ENCODE data around the gene NES.
"Not testable (repeated sequence)": the region's sequence is repeated elsewhere in the genome, so short reads cannot be mapped to it uniquely, and the experiment has no call there.

The NES gene

GRCh38 chr1:156644146-156644545, 33.1 kb downstream of the NES start:
- no peak for DNase-seq

DNA sequence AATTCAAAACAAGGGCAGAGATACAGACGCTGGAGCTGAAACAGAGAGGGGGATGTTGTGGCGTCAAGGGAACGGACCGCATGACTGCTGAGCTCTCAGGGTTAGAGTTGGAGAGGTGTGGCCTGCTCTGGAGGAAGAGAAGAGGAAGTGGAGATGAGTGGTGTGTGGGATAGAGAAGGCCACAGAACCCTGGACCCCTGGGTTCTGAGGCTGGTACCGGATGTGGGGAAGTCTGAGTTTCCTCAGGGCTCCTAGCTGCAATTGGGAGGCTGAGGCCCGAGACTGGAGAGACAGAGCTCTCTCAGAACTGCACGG, 33.5 kb downstream of the NES start:
- no peak for DNase-seq

DNA sequence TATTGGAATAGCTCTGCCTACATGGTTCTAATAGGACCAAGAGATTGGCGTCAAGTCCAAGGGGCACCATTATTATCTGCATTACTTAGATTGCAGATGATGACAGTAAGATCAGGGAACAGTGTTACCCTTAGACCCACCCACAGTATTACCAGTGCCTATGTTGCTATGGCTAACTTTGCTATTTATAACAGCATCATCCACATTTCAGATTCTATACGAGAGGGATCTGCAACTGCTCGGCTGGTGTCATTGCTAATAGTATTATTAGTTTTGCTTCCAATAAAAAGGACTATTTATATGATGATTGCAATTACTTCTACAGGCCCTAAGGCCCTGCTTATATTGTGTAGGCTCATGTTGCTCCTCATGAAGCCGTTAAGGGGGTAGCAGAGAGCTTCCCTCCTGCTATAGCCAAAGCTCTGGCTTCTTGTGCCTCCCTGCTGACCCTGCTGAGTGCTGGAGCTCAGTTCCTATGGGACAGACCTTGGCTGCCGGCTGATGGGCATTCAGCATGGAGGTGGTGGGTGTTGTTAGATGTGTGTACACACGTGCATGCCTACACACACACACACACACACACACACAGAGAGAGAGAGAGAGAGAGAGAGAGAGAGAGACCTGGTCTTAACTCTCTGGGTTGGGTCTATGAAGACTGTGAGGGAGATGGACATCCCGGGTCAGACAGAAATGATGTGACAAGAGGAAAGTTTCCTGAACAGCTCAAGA, 34.0 kb downstream of the NES start:
- no peak for DNase-seq

GRCh38 chr1:156642265-156643048, 34.8 kb downstream of the NES start:
- DNase-seq, result no peak

DNA sequence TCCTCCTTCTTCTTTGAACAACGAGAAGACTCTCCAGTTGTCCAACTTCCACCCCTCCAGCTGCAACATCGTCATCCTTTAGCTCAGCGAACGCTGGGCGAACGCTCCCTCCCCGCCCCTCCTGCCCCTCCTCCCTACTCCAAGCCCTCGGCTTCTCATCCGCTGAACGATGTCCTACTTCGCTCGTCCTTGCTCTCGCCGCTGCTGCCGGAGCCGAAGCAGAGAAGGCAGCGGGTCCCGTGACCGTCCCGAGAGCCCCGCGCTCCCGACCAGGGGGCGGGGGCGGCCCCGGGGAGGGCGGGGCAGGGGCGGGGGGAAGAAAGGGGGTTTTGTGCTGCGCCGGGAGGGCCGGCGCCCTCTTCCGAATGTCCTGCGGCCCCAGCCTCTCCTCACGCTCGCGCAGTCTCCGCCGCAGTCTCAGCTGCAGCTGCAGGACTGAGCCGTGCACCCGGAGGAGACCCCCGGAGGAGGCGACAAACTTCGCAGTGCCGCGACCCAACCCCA, 35.4 kb downstream of the NES start, which contains the start of gene BCAN:
TSS of gene BCAN (plus strand) at position 357 of the 504 bp plus-strand sequence. CDS start 3,938 bp downstream, outside the sequence.
- DNase-seq, result no peak

GRCh38 chr1:156640842-156641706, 36.1 kb downstream of the NES start:
- DNase-seq, result no peak

DNA sequence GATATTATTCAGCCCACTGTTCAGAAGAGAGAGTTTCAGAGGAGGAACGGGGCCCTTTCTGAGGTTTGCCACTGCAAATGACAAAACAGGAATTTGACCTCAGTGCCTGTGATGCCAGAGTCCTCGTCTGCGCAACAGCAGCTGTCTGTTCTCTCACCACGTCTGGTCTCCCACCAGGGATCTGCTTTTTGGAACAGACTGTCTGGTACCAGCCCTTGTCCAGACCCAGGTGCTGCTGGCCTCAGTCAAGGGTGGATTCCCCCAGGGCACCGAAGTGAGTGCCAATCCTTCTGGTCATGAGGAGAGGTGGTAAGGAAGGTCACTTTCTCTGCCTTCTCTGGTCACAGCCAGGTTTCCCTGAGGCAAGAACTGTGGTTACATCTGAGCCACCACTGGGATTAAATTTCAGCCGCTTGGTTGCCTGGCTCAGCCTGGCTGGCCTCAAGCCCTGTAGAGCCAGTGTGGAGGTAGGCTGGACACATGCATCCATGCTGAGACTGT, 37.6 kb downstream of the NES start:
- DNase-seq, result no peak

- DNase-seq, result no peak
Observed at GRCh38 chr1:156638189-156638985, 38.8 kb downstream of the NES start.

DNA sequence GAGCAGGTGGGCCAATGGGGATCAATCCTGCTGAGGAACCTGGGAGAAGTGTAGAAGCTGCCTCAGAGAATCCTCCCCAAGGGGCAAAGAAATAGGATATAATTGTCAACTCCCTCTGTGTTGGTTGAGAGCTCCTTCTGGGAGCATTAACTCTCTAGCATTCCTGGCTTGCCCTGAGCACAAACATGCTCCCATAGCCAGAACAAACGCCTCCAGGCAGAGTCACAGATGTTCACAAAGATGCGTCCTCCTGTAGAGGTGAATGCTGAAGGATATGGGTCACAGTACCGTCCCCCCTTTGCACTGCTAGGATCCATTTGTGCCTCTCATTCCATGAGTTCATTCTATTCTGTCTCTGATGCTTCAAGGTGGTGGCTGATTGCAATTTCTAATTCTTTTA, 44.9 kb downstream of the NES start:
- DNase-seq, result no peak

- not testable (repeated sequence) for DNase-seq
Observed at GRCh38 chr1:156631152-156631551, 46.1 kb downstream of the NES start.

DNA sequence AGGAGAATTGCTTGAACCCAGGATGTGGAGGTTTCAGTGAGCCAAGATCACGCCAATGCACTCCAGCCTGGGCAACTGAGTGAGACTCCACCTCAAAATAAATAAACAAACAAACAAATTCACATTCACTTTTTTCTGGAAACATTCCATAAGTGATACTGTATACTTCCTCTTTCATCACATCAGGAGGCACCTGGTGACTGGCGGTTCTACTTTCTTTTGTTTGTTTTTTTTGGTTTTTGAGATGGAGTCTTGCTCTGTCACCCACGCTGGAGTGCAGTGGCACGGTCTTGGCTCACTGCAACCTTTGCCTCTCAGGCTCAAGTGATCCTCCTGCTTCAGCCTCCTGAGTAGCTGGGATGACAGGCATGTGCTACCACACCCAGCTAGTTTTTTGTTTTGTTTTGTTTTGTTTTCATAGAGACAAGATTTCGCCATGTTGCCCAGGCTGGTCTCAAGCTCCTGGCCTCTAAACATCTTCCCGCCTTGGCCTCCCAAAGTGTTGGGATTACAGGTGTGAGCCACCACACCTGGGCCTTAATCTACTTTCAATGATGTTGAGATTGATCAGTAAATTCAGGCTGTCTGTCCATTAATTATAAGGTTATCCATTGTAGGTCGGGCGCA, 47.3 kb downstream of the NES start:
- no peak for DNase-seq

DNA sequence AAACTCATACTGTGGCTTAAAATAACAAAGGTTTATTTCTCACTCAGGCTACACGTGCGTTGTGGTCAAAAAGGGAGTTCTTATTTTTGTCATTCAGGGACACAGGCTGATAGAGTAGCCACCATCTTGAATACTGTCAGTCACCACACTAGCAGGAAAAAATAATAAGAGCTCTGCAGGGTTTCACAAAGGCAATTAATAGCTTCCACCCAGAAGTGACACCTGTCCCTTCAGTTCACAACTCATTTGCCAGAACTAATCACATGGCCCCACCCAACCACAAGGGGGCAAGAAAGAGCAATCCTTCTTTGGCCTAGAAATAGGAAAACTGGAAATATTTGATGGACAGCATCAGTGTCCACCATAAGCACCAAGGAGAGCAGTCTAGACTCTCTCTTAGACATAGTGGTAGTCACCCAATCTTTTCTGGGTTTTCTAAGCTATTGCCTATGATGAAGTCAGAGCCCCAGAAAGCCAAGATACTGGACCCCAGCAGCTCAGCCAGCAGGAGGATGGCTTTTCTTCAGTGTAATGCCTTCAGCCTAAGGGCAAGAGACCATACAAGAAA, 49.8 kb downstream of the NES start:
- peak; percentile 28 for DNase-seq

DNA sequence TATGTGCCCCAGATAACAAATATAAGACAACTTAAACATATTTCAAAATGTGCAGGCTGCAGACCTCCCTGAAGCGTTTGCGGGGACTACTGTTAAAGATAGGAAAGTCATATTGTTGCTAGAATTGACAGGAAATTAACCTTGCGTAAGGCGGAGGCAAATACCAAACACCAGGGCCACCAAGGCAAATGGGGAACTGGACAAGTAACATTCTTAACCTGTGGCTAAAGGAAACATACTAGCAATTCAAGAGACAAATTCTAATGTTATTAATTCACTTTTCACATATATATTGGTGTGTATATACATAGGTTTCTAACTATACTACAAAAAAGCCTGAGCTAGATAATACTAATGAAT, 51.1 kb downstream of the NES start:
- no peak for DNase-seq

- no peak for DNase-seq
Observed at GRCh38 chr1:156625436-156626078, 51.6 kb downstream of the NES start.

- no peak for DNase-seq
Observed at GRCh38 chr1:156624814-156625435, 52.3 kb downstream of the NES start.

DNA sequence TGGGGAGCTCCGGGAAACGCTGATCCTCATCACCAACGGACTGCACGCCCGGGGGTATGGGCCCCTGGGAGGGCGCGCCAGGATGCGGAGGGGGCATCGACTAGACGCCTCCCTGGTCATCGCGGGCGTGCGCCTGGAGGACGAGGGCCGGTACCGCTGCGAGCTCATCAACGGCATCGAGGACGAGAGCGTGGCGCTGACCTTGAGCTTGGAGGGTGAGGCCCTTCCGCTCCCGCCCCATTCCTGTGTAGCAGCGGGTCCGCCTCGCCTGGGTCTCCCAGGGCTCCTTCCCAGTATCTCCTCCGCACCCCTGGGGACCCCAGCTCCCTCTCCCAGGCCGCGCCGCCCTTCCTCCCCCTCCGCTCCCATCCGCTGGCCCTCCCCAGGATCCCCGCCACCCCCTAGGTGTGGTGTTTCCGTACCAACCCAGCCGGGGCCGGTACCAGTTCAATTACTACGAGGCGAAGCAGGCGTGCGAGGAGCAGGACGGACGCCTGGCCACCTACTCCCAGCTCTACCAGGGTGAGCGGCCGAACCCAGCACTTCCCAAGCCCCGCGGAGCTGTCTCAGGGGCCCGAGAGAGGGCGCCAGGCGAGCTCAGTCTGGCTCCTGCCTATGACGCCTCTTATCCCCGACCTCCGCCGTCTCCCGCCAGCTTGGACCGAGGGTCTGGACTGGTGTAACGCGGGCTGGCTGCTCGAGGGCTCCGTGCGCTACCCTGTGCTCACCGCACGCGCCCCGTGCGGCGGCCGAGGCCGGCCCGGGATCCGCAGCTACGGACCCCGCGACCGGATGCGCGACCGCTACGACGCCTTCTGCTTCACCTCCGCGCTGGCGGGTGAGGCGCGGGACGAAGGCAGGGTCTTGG, 53.0 kb downstream of the NES start:
- DNase-seq, result no peak

DNA sequence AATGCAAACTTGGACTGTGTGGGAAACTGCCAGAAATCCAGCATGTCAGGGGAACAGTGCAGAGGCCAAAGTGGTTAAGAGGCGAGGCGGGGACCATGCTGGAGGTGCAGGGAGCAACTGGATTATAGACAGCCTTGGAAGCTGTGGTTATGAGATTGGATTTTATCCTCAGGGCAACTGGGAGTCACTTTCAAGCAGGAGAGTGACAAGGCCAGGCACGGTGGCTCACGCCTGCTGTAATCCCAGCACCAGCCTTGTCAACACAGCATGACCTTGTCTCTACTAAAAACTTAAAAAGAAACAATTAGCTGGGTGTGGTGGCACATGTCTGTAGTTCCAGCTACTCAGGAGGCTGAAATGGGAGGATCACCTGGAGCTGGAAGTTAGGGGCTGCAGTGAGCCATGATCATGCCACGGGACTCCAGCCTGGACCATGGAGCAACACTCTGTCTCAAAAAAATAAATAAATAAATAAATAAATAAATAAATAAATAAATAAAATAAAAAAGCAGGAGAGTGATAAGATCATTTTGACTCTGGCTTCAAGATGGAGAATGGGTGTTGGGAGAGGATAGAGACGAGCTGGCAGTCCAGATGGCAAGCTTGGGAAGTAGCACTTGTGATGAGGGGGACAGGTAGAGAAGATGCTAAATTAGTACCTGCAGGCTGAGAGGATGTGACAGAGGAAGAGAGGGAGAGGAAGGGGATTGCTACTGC, 54.5 kb downstream of the NES start:
- DNase-seq, result no peak

GRCh38 chr1:156619582-156619955, 57.6 kb downstream of the NES start:
- no peak for DNase-seq
